ENCODE data around the gene CNKSR2.

Gene CNKSR2

GRCh38 chrX:21376636-21377035 is 2.4 kb downstream of the CNKSR2 start:
- H2AFZ ChIP-seq (ENCODE audit: low read depth): no peak overlapping the region
- no peak overlapping the region for H3K4me3 ChIP-seq (IDR thresholded peaks at IDR 0.05; ENCODE audit: insufficient read depth, low read depth, low read length)
- H3K27ac ChIP-seq: no peak overlapping the region
- H3K27me3 ChIP-seq (ENCODE audit: insufficient read depth, low read depth): no peaks in the 10 kb centered on the region
- no peaks in the 10 kb centered on the region for H3K36me3 ChIP-seq (ENCODE audit: insufficient read depth)
- H3K79me2 ChIP-seq (ENCODE audit: insufficient read depth, low read depth): no peaks in the 10 kb centered on the region
- H3K9ac ChIP-seq: no peak overlapping the region
- peak overlapping the region; percentile 13; the same call in 1 of the 2 replicates for H3K4me2 ChIP-seq
- H4K20me1 ChIP-seq (ENCODE audit: insufficient read depth): no peaks in the 10 kb centered on the region
- TF ChIP-seq CTCF (conservative IDR thresholded peaks at IDR 0.05; ENCODE audit: low read depth, low read length): no peak
- peaks cover 9% of the 10 kb centered on the region for H3K4me1 ChIP-seq (ENCODE audit: low read depth, poor library complexity, severe bottlenecking)

GRCh38 chrX:21379991-21380390 is 5.8 kb downstream of the CNKSR2 start:
- Histone ChIP-seq H3K79me2 (ENCODE audit: insufficient read depth, low read depth) (no peaks in the 10 kb centered on the region), H3K9ac (no peak overlapping the region), H3K27ac (no peak overlapping the region), H3K36me3 (ENCODE audit: insufficient read depth) (no peaks in the 10 kb centered on the region), H3K4me2 (no peak overlapping the region), H3K4me3 (IDR thresholded peaks at IDR 0.05; ENCODE audit: insufficient read depth, low read depth, low read length) (no peak overlapping the region), H3K27me3 (ENCODE audit: insufficient read depth, low read depth) (no peaks in the 10 kb centered on the region), H2AFZ (ENCODE audit: low read depth) (no peak overlapping the region), H4K20me1 (ENCODE audit: insufficient read depth) (no peaks in the 10 kb centered on the region), H3K4me1 (ENCODE audit: low read depth, poor library complexity, severe bottlenecking) (peaks cover 9% of the 10 kb centered on the region)
- TF ChIP-seq CTCF (conservative IDR thresholded peaks at IDR 0.05; ENCODE audit: low read depth, low read length): no peak

- Histone ChIP-seq H3K4me3 (IDR thresholded peaks at IDR 0.05; ENCODE audit: insufficient read depth, low read depth, low read length) (no peak overlapping the region), H3K36me3 (ENCODE audit: insufficient read depth) (no peaks in the 10 kb centered on the region), H4K20me1 (ENCODE audit: insufficient read depth) (no peaks in the 10 kb centered on the region), H3K27me3 (ENCODE audit: insufficient read depth, low read depth) (no peaks in the 10 kb centered on the region), H3K27ac (no peak overlapping the region), H3K4me2 (no peak overlapping the region), H2AFZ (ENCODE audit: low read depth) (no peak overlapping the region), H3K9ac (no peak overlapping the region), H3K79me2 (ENCODE audit: insufficient read depth, low read depth) (no peaks in the 10 kb centered on the region), H3K4me1 (ENCODE audit: low read depth, poor library complexity, severe bottlenecking) (no peaks in the 10 kb centered on the region)
- peak; percentile 36 for TF ChIP-seq CTCF (conservative IDR thresholded peaks at IDR 0.05; ENCODE audit: low read depth, low read length)
Observed at GRCh38 chrX:21382715-21383114, 8.5 kb downstream of the CNKSR2 start.

- H3K27ac ChIP-seq: no peak overlapping the region
- H3K9ac ChIP-seq: no peak overlapping the region
- no peak overlapping the region for H2AFZ ChIP-seq (ENCODE audit: low read depth)
- no peak overlapping the region for H3K4me2 ChIP-seq
- H3K27me3 ChIP-seq (ENCODE audit: insufficient read depth, low read depth): no peaks in the 10 kb centered on the region
- H3K79me2 ChIP-seq (ENCODE audit: insufficient read depth, low read depth): no peaks in the 10 kb centered on the region
- TF ChIP-seq CTCF (conservative IDR thresholded peaks at IDR 0.05; ENCODE audit: low read depth, low read length): no peak
- no peaks in the 10 kb centered on the region for H3K36me3 ChIP-seq (ENCODE audit: insufficient read depth)
- H3K4me3 ChIP-seq (IDR thresholded peaks at IDR 0.05; ENCODE audit: insufficient read depth, low read depth, low read length): no peak overlapping the region
- H3K4me1 ChIP-seq (ENCODE audit: low read depth, poor library complexity, severe bottlenecking): no peaks in the 10 kb centered on the region
- no peaks in the 10 kb centered on the region for H4K20me1 ChIP-seq (ENCODE audit: insufficient read depth)
Observed at GRCh38 chrX:21383546-21383945, 9.3 kb downstream of the CNKSR2 start.

Measured in KMS-11 (cell line).